Keratinocyte (primary cell): ENCODE results near the gene L3MBTL4. TPM values are rescaled to one million over a fixed set of nuclear protein-coding genes. Genes with fewer than 3 reads are reported as not detected.

Experiments
- DNase-seq: peaks from one replicate; pipeline ENCODE4 v3.0.0-alpha.2; 2011; ENCODE audit warnings: low read depth, missing footprints, low spot score
- FAIRE-seq: peaks from 2 replicates; lab custom pipeline; 2011; peaks lifted over from hg19 to GRCh38; lab: Jason Lieb, UNC
- H2AFZ ChIP-seq: 2 replicates; pipeline ENCODE4 v1.6.0; 2012; ENCODE audit warnings: low read length, control low read depth, inconsistent platforms; ENCODE audit not compliant: control insufficient read depth
- H3K27ac ChIP-seq: 2 replicates; pipeline ENCODE4 v1.5.1; 2011; ENCODE audit warnings: low read length; ENCODE audit not compliant: control insufficient read depth, insufficient read depth
- H3K27me3 ChIP-seq: 3 replicates; pipeline ENCODE4 v1.6.0; 2011; ENCODE audit warnings: low read length; ENCODE audit not compliant: control insufficient read depth, insufficient read depth; ENCODE audit errors: extremely low read depth
- H3K36me3 ChIP-seq, 2 experiments: 2 replicates in 1 of 2; 3 replicates in 1 of 2; pipeline ENCODE4 v1.5.1; 2011; ENCODE audit warnings: low read length in 2 of 2, mild to moderate bottlenecking in 1 of 2; ENCODE audit not compliant: control insufficient read depth in 2 of 2, insufficient read depth in 2 of 2; ENCODE audit errors: extremely low read depth in 1 of 2
- H3K4me1 ChIP-seq: 3 replicates; pipeline ENCODE4 v1.5.1; 2011; ENCODE audit warnings: low read length; ENCODE audit not compliant: control insufficient read depth, insufficient read depth; ENCODE audit errors: extremely low read depth
- H3K4me2 ChIP-seq: 3 replicates; pipeline ENCODE4 v1.6.0; 2011; ENCODE audit warnings: low read depth, low read length; ENCODE audit not compliant: control insufficient read depth, insufficient read depth; ENCODE audit errors: extremely low read depth
- H3K4me3 ChIP-seq, 3 experiments: fragments of 200-600 bp in 1 of 3; sonication (generic) in 1 of 3; 2 replicates in 2 of 3; 3 replicates in 1 of 3; pipeline ENCODE4 v1.5.1; 2011 to 2016; ENCODE audit warnings: low read length in 3 of 3, mild to moderate bottlenecking in 3 of 3, control low read depth in 2 of 3, inconsistent platforms in 1 of 3, low read depth in 1 of 3, mixed read lengths in 1 of 3, mixed run types in 1 of 3, moderate library complexity in 1 of 3; ENCODE audit not compliant: control insufficient read depth in 2 of 3, insufficient read depth in 2 of 3; ENCODE audit errors: extremely low read depth in 1 of 3
- H3K79me2 ChIP-seq: 2 replicates; pipeline ENCODE4 v1.6.0; 2012; ENCODE audit warnings: low read length; ENCODE audit not compliant: control insufficient read depth, insufficient read depth
- H3K9ac ChIP-seq: 3 replicates; pipeline ENCODE4 v1.6.0; 2011; ENCODE audit warnings: low read length; ENCODE audit not compliant: control insufficient read depth, insufficient read depth; ENCODE audit errors: extremely low read depth
- H3K9me1 ChIP-seq: 3 replicates; pipeline ENCODE4 v1.6.0; 2011; ENCODE audit warnings: low read length; ENCODE audit not compliant: control insufficient read depth, insufficient read depth; ENCODE audit errors: extremely low read depth
- H3K9me3 ChIP-seq: 2 replicates; pipeline ENCODE4 v1.5.1; 2012; ENCODE audit warnings: low read depth, low read length; ENCODE audit not compliant: control insufficient read depth
- H4K20me1 ChIP-seq: 3 replicates; pipeline ENCODE4 v1.6.0; 2011; ENCODE audit warnings: low read length; ENCODE audit not compliant: control insufficient read depth, insufficient read depth; ENCODE audit errors: extremely low read depth
- EZH2 ChIP-seq: IDR thresholded peaks from one replicate; pipeline ENCODE4 v1.6.1; 2012; ENCODE audit warnings: inconsistent platforms, mild to moderate bottlenecking, low read length, moderate library complexity
- dilution Hi-C: fragments of 300-500 bp; cut with MboI; formaldehyde crosslinking; loops from one replicate; pipeline ENCODE4 v1.7.0; 2020; ENCODE audit warnings: low sequenced_read_pairs; ENCODE audit not compliant: extremely low pct_ligation_motif_present
- polyA plus RNA-seq, 5 experiments: library from polyadenylated mRNA; depleted of rRNA in 3 of 5; stranded (reverse) in 3 of 5; stranded (forward) in 1 of 5; unstranded in 1 of 5; fragments of >200 nt; gene quantifications; 1 replicate in 1 of 5; 2 replicates in 3 of 5; 3 replicates in 1 of 5; pipeline versions ENCODE4 v1.2.1 to v1.2.3, GENCODE V29; 2011 to 2012; ENCODE audit warnings: missing spikeins in 2 of 5, low read depth in 1 of 5, low replicate concordance in 1 of 5
- TF ChIP-seq, protein P1 (sequence below), 3 experiments: IDR thresholded peaks in 1 of 3; conservative IDR thresholded peaks in 1 of 3; optimal IDR thresholded peaks in 1 of 3; 2 replicates in 2 of 3; 3 replicates in 1 of 3; pipeline versions ENCODE3 to v1.5.1; 2011; ENCODE audit warnings: low read length in 3 of 3, mild to moderate bottlenecking in 3 of 3, moderate library complexity in 2 of 3, control low read depth in 1 of 3, inconsistent platforms in 1 of 3; ENCODE audit not compliant: insufficient read depth in 2 of 3; ENCODE audit errors: extremely low read depth in 1 of 3

Gene L3MBTL4
- polyA plus RNA-seq, 1 donor (not counting 4 experiments of a cell fraction or from before 2014, with no cell fraction given), result 0.17 TPM

DNA sequence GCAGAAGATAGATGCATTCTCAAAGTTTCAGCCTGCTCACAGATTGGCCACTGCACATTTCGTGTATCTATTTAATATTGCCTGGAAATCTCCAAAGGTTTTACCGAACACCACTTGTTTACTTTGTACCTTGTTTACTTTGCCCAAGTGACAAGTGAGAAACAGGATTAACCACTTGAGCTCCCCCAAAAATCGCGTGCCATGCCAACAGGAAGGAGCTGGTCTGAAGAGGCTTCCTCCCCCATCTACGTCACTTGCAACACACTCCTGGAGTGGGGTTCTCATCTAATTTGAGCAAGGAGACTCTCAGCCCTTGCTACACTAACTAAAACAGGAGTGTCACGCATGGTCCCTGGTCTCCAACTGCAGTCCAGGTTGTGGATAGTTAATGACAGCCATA lies 306.9 kb downstream of the L3MBTL4 start:
- Histone ChIP-seq H3K9me3 (no peaks in the 10 kb centered on the region), H3K4me1 (no peaks in the 10 kb centered on the region), H3K79me2 (no peaks in the 10 kb centered on the region), H4K20me1 (no peaks in the 10 kb centered on the region), H3K4me2 (no peak overlapping the region), H2AFZ (no peak overlapping the region), H3K36me3 (no peaks in the 10 kb centered on the region), H3K9me1 (no peaks in the 10 kb centered on the region), H3K27ac (no peak overlapping the region), H3K9ac (no peak overlapping the region), H3K27me3 (no peaks in the 10 kb centered on the region), H3K4me3 (no peak overlapping the region)
- dilution Hi-C loops, result no loop called here
- DNase-seq, result no peak
- TF ChIP-seq EZH2, result no peak
- TF ChIP-seq, protein P1, sequence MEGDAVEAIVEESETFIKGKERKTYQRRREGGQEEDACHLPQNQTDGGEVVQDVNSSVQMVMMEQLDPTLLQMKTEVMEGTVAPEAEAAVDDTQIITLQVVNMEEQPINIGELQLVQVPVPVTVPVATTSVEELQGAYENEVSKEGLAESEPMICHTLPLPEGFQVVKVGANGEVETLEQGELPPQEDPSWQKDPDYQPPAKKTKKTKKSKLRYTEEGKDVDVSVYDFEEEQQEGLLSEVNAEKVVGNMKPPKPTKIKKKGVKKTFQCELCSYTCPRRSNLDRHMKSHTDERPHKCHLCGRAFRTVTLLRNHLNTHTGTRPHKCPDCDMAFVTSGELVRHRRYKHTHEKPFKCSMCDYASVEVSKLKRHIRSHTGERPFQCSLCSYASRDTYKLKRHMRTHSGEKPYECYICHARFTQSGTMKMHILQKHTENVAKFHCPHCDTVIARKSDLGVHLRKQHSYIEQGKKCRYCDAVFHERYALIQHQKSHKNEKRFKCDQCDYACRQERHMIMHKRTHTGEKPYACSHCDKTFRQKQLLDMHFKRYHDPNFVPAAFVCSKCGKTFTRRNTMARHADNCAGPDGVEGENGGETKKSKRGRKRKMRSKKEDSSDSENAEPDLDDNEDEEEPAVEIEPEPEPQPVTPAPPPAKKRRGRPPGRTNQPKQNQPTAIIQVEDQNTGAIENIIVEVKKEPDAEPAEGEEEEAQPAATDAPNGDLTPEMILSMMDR (optimal IDR thresholded peaks at IDR 0.05 in 1 of 3, IDR thresholded peaks at IDR 0.05 in 1 of 3, conservative IDR thresholded peaks at IDR 0.05 in 1 of 3; ENCODE audit: extremely low read depth in 1 of 3, insufficient read depth in 2 of 3, low read length in 3 of 3), result no peak
- no peak for FAIRE-seq

DNA sequence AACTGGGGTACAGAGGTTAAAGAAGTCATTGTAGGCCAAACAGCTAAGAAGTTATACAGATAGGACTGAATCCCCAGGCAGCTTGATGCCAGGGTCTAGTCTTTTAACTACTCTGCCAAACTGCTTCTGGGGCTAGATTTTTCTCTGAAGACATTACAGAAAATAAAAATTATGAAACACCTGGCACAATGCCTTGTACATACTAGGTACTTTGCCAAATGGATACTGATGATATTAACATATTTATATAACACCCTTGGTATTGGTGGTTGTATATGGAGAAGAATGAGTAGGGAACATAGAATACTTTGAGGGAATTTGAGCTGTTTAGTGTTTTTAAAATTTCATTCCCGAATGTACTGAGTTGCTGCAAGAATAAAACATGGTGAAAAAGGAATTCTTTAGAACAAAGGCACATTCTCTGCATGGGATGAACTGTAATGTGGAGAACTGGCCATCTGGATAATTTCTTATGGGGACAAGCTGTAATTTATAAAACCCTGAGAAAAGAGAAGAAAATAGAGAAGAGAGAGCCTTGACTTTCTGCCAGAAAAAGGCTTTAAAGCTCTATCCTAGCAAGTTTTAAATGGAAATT lies 308.5 kb downstream of the L3MBTL4 start:
- Histone ChIP-seq H3K9me1 (no peaks in the 10 kb centered on the region), H3K9me3 (no peaks in the 10 kb centered on the region), H3K4me2 (no peak overlapping the region), H3K4me3 (no peak overlapping the region), H3K27ac (no peak overlapping the region), H3K79me2 (no peaks in the 10 kb centered on the region), H4K20me1 (no peaks in the 10 kb centered on the region), H3K36me3 (no peaks in the 10 kb centered on the region), H2AFZ (no peak overlapping the region), H3K9ac (no peak overlapping the region), H3K27me3 (no peaks in the 10 kb centered on the region), H3K4me1 (no peaks in the 10 kb centered on the region)
- no peak for FAIRE-seq
- DNase-seq, result no peak
- TF ChIP-seq, protein P1 (optimal IDR thresholded peaks at IDR 0.05 in 1 of 3, IDR thresholded peaks at IDR 0.05 in 1 of 3, conservative IDR thresholded peaks at IDR 0.05 in 1 of 3; ENCODE audit: extremely low read depth in 1 of 3, insufficient read depth in 2 of 3, low read length in 3 of 3), result no peak
- TF ChIP-seq EZH2, result no peak
- dilution Hi-C loops, result no loop called here
